Bronchial epithelial cell (primary cell): Measurements from ENCODE around the gene USP17L17. TPM values are rescaled to one million over a fixed set of nuclear protein-coding genes. Genes with fewer than 3 reads are reported as not detected.
"Not testable (repeated sequence)": the region's sequence is repeated elsewhere in the genome, so short reads cannot be mapped to it uniquely, and the experiment has no call there.

ENCODE experiments used
- DNase-seq: peaks from one replicate; pipeline ENCODE4 v3.0.0-alpha.2; 2010; ENCODE audit warnings: low read depth
- FAIRE-seq: peaks from 2 replicates; lab custom pipeline; 2011; peaks lifted over from hg19 to GRCh38; lab: Jason Lieb, UNC
- H3K27me3 ChIP-seq: 2 replicates; pipeline ENCODE4 v1.5.1; 2011; ENCODE audit warnings: low read length; ENCODE audit not compliant: control insufficient read depth, insufficient read depth
- H3K36me3 ChIP-seq: 2 replicates; pipeline ENCODE4 v1.5.1; 2011; ENCODE audit warnings: low read length; ENCODE audit not compliant: control insufficient read depth, insufficient read depth
- H3K4me3 ChIP-seq: 2 replicates; pipeline ENCODE4 v1.5.1; 2011; ENCODE audit warnings: mild to moderate bottlenecking, low read depth, low read length, control low read depth
- total RNA-seq: library from RNA; depleted of rRNA; stranded (reverse); fragments of >200 nt; gene quantifications from 2 replicates; pipeline ENCODE4 v1.2.1, GENCODE V29; 2014

The USP17L17 gene, protein sequence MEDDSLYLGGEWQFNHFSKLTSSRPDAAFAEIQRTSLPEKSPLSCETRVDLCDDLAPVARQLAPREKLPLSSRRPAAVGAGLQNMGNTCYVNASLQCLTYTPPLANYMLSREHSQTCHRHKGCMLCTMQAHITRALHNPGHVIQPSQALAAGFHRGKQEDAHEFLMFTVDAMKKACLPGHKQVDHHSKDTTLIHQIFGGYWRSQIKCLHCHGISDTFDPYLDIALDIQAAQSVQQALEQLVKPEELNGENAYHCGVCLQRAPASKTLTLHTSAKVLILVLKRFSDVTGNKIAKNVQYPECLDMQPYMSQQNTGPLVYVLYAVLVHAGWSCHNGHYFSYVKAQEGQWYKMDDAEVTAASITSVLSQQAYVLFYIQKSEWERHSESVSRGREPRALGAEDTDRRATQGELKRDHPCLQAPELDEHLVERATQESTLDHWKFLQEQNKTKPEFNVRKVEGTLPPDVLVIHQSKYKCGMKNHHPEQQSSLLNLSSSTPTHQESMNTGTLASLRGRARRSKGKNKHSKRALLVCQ
- not detected in 2 replicates for total RNA-seq

DNA sequence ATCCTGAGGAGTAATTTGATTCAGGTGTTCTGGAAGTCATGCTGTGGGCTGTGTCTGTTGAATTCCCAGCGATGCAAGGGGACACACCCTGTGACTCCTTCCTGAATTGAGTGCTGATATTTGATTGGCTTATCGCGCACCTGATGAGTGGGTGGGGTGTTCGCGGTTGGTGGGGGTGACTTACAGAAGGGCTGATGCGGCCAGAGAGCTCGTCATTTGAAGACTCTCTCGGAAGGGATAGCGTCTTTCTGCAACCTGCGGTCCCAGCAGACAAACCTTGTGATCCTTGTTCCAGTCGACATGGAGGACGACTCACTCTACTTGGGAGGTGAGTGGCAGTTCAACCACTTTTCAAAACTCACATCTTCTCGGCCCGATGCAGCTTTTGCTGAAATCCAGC, at the start of gene USP17L17:
Gene USP17L17, plus strand, starts transcription at position 301 of the 400 bp plus-strand sequence. Its CDS starts 0 bp downstream, at position 301.
- FAIRE-seq, DNase-seq, H3K27me3 ChIP-seq, H3K36me3 ChIP-seq, H3K4me3 ChIP-seq: not testable (repeated sequence)

DNA sequence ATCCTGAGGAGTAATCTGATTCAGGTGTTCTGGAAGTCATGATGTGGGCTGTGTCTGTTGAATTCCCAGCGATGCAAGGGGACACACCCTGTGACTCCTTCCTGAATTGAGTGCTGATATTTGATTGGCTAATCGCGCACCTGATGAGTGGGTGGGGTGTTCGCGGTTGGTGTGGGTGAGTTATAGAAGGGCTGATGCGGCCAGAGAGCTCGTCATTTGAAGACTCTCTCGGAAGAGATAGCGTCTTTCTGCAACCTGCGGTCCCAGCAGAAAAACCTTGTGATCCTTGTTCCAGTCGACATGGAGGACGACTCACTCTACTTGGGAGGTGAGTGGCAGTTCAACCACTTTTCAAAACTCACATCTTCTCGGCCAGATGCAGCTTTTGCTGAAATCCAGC, 33.3 kb upstream of the USP17L17 start, which contains the start of gene USP17L10:
Gene USP17L10, plus strand, starts transcription at position 301 of the 400 bp plus-strand sequence. Its CDS starts 0 bp downstream, at position 301.
- H3K27me3 ChIP-seq, H3K4me3 ChIP-seq, DNase-seq, FAIRE-seq, H3K36me3 ChIP-seq: not testable (repeated sequence)

DNA sequence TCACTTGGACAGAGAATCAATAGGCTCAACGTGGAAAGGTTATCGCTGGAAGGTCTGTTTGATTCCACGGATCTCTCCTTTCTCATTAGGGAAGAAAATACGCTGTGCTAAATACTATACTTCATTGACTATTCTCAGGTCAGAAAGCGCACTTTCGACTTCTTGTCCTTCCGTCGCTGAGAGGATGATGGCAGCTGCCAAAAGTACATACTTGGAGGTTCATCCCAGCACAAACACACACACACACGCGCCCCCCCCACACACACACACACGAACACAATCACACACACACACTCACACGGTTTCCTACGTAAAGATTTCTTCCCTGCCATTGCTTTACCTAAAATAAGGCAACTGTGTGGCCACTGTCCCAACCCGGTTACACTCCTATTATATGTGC, 29.0 kb upstream of the USP17L17 start:
- FAIRE-seq: not testable (repeated sequence)

DNA sequence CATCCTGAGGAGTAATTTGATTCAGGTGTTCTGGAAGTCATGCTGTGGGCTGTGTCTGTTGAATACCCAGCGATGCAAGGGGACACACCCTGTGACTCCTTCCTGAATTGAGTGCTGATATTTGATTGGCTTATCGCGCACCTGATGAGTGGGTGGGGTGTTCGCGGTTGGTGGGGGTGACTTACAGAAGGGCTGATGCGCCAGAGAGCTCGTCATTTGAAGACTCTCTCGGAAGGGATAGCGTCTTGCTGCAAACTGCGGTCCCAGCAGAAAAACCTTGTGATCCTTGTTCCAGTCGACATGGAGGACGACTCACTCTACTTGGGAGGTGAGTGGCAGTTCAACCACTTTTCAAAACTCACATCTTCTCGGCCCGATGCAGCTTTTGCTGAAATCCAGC, 28.6 kb upstream of the USP17L17 start, which contains the start of gene USP17L11:
Gene USP17L11, plus strand, starts transcription at position 301 of the 400 bp plus-strand sequence. Its CDS starts 0 bp downstream, at position 301.
- DNase-seq, H3K27me3 ChIP-seq, FAIRE-seq, H3K4me3 ChIP-seq, H3K36me3 ChIP-seq: not testable (repeated sequence)

More for the DNA sequence above, 29.0 kb upstream of the USP17L17 start:
- H3K4me3 ChIP-seq, H3K36me3 ChIP-seq, H3K27me3 ChIP-seq, DNase-seq: not testable (repeated sequence)

DNA sequence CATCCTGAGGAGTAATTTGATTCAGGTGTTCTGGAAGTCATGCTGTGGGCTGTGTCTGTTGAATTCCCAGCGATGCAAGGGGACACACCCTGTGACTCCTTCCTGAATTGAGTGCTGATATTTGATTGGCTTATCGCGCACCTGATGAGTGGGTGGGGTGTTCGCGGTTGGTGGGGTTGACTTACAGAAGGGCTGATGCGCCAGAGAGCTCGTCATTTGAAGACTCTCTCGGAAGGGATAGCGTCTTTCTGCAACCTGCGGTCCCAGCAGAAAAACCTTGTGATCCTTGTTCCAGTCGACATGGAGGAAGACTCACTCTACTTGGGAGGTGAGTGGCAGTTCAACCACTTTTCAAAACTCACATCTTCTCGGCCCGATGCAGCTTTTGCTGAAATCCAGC, 23.8 kb upstream of the USP17L17 start, which contains the start of gene USP17L12:
Gene USP17L12, plus strand, starts transcription at position 301 of the 400 bp plus-strand sequence. Its CDS starts 0 bp downstream, at position 301.
- not testable (repeated sequence) for FAIRE-seq, H3K36me3 ChIP-seq

DNA sequence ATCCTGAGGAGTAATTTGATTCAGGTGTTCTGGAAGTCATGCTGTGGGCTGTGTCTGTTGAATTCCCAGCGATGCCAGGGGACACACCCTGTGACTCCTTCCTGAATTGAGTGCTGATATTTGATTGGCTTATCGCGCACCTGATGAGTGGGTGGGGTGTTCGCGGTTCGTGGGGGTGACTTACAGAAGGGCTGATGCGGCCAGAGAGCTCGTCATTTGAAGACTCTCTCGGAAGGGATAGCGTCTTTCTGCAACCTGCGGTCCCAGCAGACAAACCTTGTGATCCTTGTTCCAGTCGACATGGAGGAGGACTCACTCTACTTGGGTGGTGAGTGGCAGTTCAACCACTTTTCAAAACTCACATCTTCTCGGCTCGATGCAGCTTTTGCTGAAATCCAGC, 19.1 kb upstream of the USP17L17 start, which contains the start of gene USP17L13:
Gene USP17L13, plus strand, starts transcription at position 301 of the 400 bp plus-strand sequence. Its CDS starts 0 bp downstream, at position 301.
- not testable (repeated sequence) for H3K36me3 ChIP-seq, DNase-seq, H3K4me3 ChIP-seq, FAIRE-seq, H3K27me3 ChIP-seq

More for the DNA sequence above, 23.8 kb upstream of the USP17L17 start, which contains the start of gene USP17L12:
- not testable (repeated sequence) for DNase-seq, H3K4me3 ChIP-seq, H3K27me3 ChIP-seq

DNA sequence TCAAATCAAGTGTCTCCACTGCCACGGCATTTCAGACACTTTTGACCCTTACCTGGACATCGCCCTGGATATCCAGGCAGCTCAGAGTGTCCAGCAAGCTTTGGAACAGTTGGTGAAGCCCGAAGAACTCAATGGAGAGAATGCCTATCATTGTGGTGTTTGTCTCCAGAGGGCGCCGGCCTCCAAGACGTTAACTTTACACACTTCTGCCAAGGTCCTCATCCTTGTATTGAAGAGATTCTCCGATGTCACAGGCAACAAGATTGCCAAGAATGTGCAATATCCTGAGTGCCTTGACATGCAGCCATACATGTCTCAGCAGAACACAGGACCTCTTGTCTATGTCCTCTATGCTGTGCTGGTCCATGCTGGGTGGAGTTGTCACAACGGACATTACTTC, 13.4 kb upstream of the USP17L17 start:
- not testable (repeated sequence) for H3K27me3 ChIP-seq, DNase-seq, H3K36me3 ChIP-seq, H3K4me3 ChIP-seq, FAIRE-seq

DNA sequence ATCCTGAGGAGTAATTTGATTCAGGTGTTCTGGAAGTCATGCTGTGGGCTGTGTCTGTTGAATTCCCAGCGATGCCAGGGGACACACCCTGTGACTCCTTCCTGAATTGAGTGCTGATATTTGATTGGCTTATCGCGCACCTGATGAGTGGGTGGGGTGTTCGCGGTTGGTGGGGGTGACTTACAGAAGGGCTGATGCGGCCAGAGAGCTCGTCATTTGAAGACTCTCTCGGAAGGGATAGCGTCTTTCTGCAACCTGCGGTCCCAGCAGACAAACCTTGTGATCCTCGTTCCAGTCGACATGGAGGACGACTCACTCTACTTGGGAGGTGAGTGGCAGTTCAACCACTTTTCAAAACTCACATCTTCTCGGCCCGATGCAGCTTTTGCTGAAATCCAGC, 9.6 kb upstream of the USP17L17 start, which contains the start of gene USP17L15:
Gene USP17L15, plus strand, starts transcription at position 301 of the 400 bp plus-strand sequence. Its CDS starts 0 bp downstream, at position 301.
- FAIRE-seq, H3K4me3 ChIP-seq, DNase-seq, H3K36me3 ChIP-seq, H3K27me3 ChIP-seq: not testable (repeated sequence)

DNA sequence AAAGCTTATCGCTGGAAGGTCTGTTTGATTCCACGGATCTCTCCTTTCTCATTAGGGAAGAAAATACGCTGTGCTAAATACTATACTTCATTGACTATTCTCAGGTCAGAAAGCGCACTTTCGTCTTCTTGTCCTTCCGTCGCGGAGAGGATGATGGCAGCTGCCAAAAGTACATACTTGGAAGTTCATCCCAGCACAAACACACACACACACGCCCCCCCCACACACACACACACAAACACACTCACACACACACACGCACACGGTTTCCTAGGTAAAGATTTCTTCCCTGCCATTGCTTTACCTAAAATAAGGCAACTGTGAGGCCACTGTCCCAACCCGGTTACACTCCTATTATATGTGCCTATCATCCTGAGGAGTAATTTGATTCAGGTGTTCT, 5.2 kb upstream of the USP17L17 start:
- H3K4me3 ChIP-seq, DNase-seq, H3K27me3 ChIP-seq, H3K36me3 ChIP-seq: not testable (repeated sequence)
- peak; percentile 99 for FAIRE-seq

DNA sequence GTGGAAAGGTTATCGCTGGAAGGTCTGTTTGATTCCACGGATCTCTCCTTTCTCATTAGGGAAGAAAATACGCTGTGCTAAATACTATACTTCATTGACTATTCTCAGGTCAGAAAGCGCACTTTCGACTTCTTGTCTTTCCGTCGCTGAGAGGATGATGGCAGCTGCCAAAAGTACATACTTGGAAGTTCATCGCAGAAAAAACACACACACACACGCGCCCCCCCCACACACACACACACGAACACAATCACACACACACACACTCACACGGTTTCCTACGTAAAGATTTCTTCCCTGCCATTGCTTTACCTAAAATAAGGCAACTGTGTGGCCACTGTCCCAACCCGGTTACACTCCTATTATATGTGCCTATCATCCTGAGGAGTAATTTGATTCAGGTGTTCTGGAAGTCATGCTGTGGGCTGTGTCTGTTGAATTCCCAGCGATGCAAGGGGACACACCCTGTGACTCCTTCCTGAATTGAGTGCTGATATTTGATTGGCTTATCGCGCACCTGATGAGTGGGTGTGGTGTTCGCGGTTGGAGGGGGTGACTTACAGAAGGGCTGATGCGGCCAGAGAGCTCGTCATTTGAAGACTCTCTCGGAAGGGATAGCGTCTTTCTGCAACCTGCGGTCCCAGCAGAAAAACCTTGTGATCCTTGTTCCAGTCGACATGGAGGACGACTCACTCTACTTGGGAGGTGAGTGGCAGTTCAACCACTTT, 4.4 kb downstream of the USP17L17 start, which contains the start of gene USP17L18:
Gene USP17L18, plus strand, starts transcription at position 678 of the 728 bp plus-strand sequence. Its CDS starts 0 bp downstream, at position 678.
- DNase-seq, H3K36me3 ChIP-seq, H3K4me3 ChIP-seq, H3K27me3 ChIP-seq: not testable (repeated sequence)
- peak; percentile 96 for FAIRE-seq

DNA sequence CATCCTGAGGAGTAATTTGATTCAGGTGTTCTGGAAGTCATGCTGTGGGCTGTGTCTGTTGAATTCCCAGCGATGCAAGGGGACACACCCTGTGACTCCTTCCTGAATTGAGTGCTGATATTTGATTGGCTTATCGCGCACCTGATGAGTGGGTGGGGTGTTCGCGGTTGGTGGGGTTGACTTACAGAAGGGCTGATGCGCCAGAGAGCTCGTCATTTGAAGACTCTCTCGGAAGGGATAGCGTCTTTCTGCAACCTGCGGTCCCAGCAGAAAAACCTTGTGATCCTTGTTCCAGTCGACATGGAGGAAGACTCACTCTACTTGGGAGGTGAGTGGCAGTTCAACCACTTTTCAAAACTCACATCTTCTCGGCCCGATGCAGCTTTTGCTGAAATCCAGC, 9.4 kb downstream of the USP17L17 start, which contains the start of gene USP17L19:
Gene USP17L19, plus strand, starts transcription at position 301 of the 400 bp plus-strand sequence. Its CDS starts 0 bp downstream, at position 301.
- not testable (repeated sequence) for H3K27me3 ChIP-seq, H3K36me3 ChIP-seq, FAIRE-seq, H3K4me3 ChIP-seq, DNase-seq

DNA sequence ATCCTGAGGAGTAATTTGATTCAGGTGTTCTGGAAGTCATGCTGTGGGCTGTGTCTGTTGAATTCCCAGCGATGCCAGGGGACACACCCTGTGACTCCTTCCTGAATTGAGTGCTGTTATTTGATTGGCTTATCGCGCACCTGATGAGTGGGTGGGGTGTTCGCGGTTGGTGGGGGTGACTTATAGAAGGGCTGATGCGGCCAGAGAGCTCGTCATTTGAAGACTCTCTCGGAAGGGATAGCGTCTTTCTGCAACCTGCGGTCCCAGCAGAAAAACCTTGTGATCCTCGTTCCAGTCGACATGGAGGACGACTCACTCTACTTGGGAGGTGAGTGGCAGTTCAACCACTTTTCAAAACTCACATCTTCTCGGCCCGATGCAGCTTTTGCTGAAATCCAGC, 14.1 kb downstream of the USP17L17 start, which contains the start of gene USP17L20:
Gene USP17L20, plus strand, starts transcription at position 301 of the 400 bp plus-strand sequence. Its CDS starts 0 bp downstream, at position 301.
- H3K27me3 ChIP-seq, DNase-seq, H3K4me3 ChIP-seq, H3K36me3 ChIP-seq, FAIRE-seq: not testable (repeated sequence)

DNA sequence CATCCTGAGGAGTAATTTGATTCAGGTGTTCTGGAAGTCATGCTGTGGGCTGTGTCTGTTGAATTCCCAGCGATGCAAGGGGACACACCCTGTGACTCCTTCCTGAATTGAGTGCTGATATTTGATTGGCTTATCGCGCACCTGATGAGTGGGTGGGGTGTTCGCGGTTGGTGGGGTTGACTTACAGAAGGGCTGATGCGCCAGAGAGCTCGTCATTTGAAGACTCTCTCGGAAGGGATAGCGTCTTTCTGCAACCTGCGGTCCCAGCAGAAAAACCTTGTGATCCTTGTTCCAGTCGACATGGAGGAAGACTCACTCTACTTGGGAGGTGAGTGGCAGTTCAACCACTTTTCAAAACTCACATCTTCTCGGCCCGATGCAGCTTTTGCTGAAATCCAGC, 18.9 kb downstream of the USP17L17 start, which contains the start of gene USP17L21:
Gene USP17L21, plus strand, starts transcription at position 301 of the 400 bp plus-strand sequence. Its CDS starts 0 bp downstream, at position 301.
- H3K4me3 ChIP-seq, H3K27me3 ChIP-seq, FAIRE-seq, DNase-seq, H3K36me3 ChIP-seq: not testable (repeated sequence)
